Measurements from ENCODE around the gene MIB2. TPM values are rescaled to one million over a fixed set of nuclear protein-coding genes. Genes with fewer than 3 reads are reported as not detected.

Gene MIB2
- total and polyA plus RNA-seq, 2 of the 4 experiments (the other 2 are of a cell fraction), result 17.2 to 47.8 TPM

DNA sequence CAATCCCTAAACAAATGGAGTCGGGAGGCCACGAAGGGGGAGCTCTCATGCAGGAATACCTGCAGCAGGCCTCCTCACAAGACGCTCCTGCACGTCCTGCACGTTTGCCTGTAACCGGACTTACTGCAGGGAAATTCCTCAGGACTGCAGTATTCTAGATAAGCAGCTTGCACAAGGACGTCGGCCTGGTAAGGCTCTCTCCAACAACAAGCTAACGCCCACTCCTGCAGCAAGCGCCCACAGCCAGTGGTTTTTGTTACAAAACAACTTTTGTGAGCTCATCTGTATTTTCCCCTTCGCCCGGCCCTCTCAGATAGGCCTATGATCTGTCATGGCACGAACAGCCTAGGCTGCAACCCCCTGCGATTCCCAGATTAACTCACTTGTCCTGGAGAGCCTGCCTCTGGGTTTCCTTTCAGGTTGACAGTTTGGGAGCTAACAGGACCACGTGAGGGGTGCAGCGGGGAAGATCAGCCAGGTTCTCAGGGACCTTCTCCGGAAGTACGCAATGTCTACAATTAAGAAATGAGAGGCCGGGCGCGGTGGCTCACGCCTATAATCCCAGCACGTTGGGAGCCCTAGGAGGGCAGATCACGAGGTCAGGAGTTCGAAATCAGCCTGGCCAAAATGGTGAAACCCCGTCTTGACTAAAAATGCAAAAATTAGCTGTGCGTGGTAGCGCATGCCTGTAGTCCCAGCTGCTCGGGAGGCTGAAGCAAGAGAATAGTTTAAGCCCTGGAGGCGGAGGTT lies 921 bp upstream of the MIB2 start:
- Histone ChIP-seq H3K27me3 (ENCODE audit: control insufficient read depth, insufficient read depth, low read length) (no peaks in the 10 kb centered on the region), H2AK9ac (replicated peaks; ENCODE audit: low read depth, low read length, poor library complexity) (peak overlapping the region; percentile 94), H4K20me1 (ENCODE audit: insufficient read depth, low read length) (peaks cover 31% of the 10 kb centered on the region), H3K23ac (ENCODE audit: low read depth, low read length) (peak overlapping the region; percentile 65; the same call in 1 of the 2 replicates), H3K27ac (ENCODE audit: insufficient read depth, low read length) (peak overlapping the region; percentile 9), H3K4me1 (ENCODE audit: control insufficient read depth, insufficient read depth, low read length) (peaks cover 7% of the 10 kb centered on the region), H3K9ac (ENCODE audit: low read depth, low read length) (peak overlapping the region; percentile 54), H2BK15ac (ENCODE audit: low read depth, low read length) (no peak overlapping the region), H3K9me3 (ENCODE audit: control insufficient read depth, insufficient read depth, low read length) (no peaks in the 10 kb centered on the region), H3K79me1 (ENCODE audit: low read depth in 1 of 2, low read length in 2 of 2) (peaks cover 19 to 46% of the 10 kb centered on the region in 2 experiments; a peak in 3 of 4 replicates), H3K9me1 (ENCODE audit: insufficient read depth, low read length) (peaks cover 11% of the 10 kb centered on the region; the same call in 1 of the 2 replicates), H2AFZ (replicated peaks; ENCODE audit: low read length, poor library complexity) (peak overlapping the region; percentile 90), H4K5ac (ENCODE audit: low read depth, low read length) (no peak overlapping the region), H4K91ac (ENCODE audit: insufficient read depth, low read depth, low read length) (peak overlapping the region; percentile 5; the same call in 1 of the 2 replicates), H3K4me3 (ENCODE audit: insufficient read depth, low read depth, low read length) (peak overlapping the region; percentile 71), H2BK5ac (ENCODE audit: low read depth, low read length, poor library complexity, severe bottlenecking) (peak overlapping the region; percentile 55), H2BK20ac (ENCODE audit: low read depth, low read length) (no peak overlapping the region), H3K14ac (replicated peaks; ENCODE audit: low read depth, low read length) (peak overlapping the region; percentile 33; the same call in 1 of the 2 replicates), H3K4ac (ENCODE audit: low read depth, low read length) (peak overlapping the region; percentile 30; the same call in 1 of the 2 replicates), H4K8ac (ENCODE audit: low read depth in 2 of 2, low read length in 2 of 2) (peak overlapping the region; percentile 26 to 59; a peak in 2 of 4 replicates), H3K18ac (ENCODE audit: low read depth, low read length) (no peak overlapping the region), H3K56ac (ENCODE audit: extremely low read depth, insufficient read depth, low read length) (no peak overlapping the region), H2BK120ac (ENCODE audit: low read depth, low read length) (no peak overlapping the region), H3K4me2 (ENCODE audit: low read depth, low read length) (peak overlapping the region; percentile 79), H3K36me3 (ENCODE audit: control insufficient read depth, insufficient read depth, low read length) (peaks cover 10% of the 10 kb centered on the region; the same call in 1 of the 2 replicates), H2AK5ac (ENCODE audit: low read depth, low read length) (no peak overlapping the region; the same call in 1 of the 2 replicates)
- dilution Hi-C loops (cut with HindIII; ENCODE audit: low sequenced_read_pairs, unreplicated experiment), result no loop called here
- DNase-seq (peak; percentile 88), ATAC-seq (ENCODE audit: low read depth) (0 out of 2 replicates have a peak, but pooled peaks have one; percentile 0)
- 29% methylated on average over 15 of the region's 30 CpGs; no CpG with 5 or more reads in 1 of the 2 experiments for WGBS, 2 experiments (ENCODE audit: extremely low coverage in 2 of 2, insufficient read length in 1 of 2)
- POLR2A ChIA-PET (ENCODE audit: unreplicated experiment), result interaction anchor here (0.6 kb wide), 2 partner anchors 12 to 27 kb away, joined by 3 read pairs; no protein-coding TSS in a partner anchor
- intact Hi-C loops (cut with micrococcal nuclease), result loop anchor here (2.0 kb wide), 1 partner anchor 44 kb away; the partner anchor contains the start of gene CDK11B
- in situ Hi-C loops (cut with MboI; ENCODE audit: low sequenced_read_pairs), result no loop called here
- CTCF ChIA-PET, result no interaction called here
- no TSS peak for BruUV-seq (replicated peaks)
- no peak for TF ChIP-seq MAZ (IDR thresholded peaks at IDR 0.05; ENCODE audit: borderline replicate concordance, low read depth, low read length)
- TF ChIP-seq FOS (IDR thresholded peaks at IDR 0.05; ENCODE audit: low read depth, low read length), result 0 out of 2 replicates have a peak, but pooled peaks have one; percentile 3
- no peak for TF ChIP-seq RCOR1 (IDR thresholded peaks at IDR 0.05; ENCODE audit: insufficient replicate concordance, low read length)
- TF ChIP-seq POLR2A (IDR thresholded peaks at IDR 0.05; ENCODE audit: low read depth, low read length), result 0 out of 2 replicates have a peak, but pooled peaks have one; percentile 41
- TF ChIP-seq CHD1 (IDR thresholded peaks at IDR 0.05; ENCODE audit: low read depth, low read length), result no peak
- TF ChIP-seq, protein P1, sequence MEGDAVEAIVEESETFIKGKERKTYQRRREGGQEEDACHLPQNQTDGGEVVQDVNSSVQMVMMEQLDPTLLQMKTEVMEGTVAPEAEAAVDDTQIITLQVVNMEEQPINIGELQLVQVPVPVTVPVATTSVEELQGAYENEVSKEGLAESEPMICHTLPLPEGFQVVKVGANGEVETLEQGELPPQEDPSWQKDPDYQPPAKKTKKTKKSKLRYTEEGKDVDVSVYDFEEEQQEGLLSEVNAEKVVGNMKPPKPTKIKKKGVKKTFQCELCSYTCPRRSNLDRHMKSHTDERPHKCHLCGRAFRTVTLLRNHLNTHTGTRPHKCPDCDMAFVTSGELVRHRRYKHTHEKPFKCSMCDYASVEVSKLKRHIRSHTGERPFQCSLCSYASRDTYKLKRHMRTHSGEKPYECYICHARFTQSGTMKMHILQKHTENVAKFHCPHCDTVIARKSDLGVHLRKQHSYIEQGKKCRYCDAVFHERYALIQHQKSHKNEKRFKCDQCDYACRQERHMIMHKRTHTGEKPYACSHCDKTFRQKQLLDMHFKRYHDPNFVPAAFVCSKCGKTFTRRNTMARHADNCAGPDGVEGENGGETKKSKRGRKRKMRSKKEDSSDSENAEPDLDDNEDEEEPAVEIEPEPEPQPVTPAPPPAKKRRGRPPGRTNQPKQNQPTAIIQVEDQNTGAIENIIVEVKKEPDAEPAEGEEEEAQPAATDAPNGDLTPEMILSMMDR (conservative IDR thresholded peaks at IDR 0.05; ENCODE audit: low read depth, low read length), result no peak
- TF ChIP-seq, protein P2, sequence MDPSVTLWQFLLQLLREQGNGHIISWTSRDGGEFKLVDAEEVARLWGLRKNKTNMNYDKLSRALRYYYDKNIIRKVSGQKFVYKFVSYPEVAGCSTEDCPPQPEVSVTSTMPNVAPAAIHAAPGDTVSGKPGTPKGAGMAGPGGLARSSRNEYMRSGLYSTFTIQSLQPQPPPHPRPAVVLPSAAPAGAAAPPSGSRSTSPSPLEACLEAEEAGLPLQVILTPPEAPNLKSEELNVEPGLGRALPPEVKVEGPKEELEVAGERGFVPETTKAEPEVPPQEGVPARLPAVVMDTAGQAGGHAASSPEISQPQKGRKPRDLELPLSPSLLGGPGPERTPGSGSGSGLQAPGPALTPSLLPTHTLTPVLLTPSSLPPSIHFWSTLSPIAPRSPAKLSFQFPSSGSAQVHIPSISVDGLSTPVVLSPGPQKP (IDR thresholded peaks at IDR 0.05; ENCODE audit: borderline replicate concordance, low read depth, low read length), result no peak
- no peak for TF ChIP-seq RAD21 (IDR thresholded peaks at IDR 0.05; ENCODE audit: low read length)
- TF ChIP-seq MAFK (IDR thresholded peaks at IDR 0.05; ENCODE audit: low read depth, low read length), result no peak
- TF ChIP-seq NFE2L2 (IDR thresholded peaks at IDR 0.05; ENCODE audit: low read depth, low read length), result no peak
- no peak for TF ChIP-seq SMC3 (IDR thresholded peaks at IDR 0.05; ENCODE audit: low read depth, low read length)
- TF ChIP-seq, protein P3, sequence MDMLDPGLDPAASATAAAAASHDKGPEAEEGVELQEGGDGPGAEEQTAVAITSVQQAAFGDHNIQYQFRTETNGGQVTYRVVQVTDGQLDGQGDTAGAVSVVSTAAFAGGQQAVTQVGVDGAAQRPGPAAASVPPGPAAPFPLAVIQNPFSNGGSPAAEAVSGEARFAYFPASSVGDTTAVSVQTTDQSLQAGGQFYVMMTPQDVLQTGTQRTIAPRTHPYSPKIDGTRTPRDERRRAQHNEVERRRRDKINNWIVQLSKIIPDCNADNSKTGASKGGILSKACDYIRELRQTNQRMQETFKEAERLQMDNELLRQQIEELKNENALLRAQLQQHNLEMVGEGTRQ (IDR thresholded peaks at IDR 0.05; ENCODE audit: low read depth, low read length), result peak; percentile 60; the same call in 1 of the 2 replicates
- peak; percentile 54; the same call in 1 of the 2 replicates for TF ChIP-seq MXI1 (IDR thresholded peaks at IDR 0.05; ENCODE audit: borderline replicate concordance, low read depth, low read length)
